Activated CD4-positive, alpha-beta T cell treated with anti-CD3 and anti-CD28 coated beads, Interleukin-2, amount 50 U/mL, for 48 hours (primary cell): ENCODE measurements around the gene CDK17.
A peak's percentile ranks its signal among the peaks of the same experiment; 100 is the strongest.

Experiments used
- DNase-seq, 2 experiments: peaks; one replicate each; pipeline ENCODE4 v3.0.0-alpha.2; 2020

CDK17 gene

GRCh38 chr12:96258104-96258961 is 141.9 kb downstream of the CDK17 start:
- DNase-seq: no peak

DNA sequence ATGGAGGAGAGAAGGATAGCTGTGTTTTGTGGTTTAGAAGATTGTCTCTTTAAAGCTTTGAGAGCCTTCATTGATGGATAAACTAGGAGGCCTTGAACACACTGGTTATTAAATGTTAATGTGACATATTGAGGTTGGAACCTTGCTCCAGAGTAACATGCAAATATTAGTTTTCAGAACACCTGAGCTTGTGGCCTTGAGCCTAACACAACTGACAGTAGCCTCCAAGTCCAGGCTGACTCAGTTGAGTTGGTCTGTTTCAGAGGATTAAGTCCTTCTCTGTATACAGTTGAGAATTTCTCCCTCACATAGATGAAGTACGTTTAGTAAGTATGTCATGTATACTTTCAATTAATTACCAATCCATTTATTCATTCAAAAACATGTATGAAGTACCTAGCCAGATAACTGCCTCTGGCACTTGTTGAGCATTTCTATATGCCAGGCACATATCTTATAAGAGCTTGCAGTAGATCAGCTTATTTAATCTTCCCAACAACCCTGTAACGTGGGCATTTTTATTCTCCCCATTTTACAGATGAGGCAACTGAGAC is 142.6 kb downstream of the CDK17 start:
- no peak for DNase-seq

GRCh38 chr12:96256672-96257361 is 143.4 kb downstream of the CDK17 start:
- no peak for DNase-seq

- DNase-seq: no peak
These were observed 145.2 kb downstream of the CDK17 start for GRCh38 chr12:96255077-96255476.

GRCh38 chr12:96250119-96250685 is 150.0 kb downstream of the CDK17 start:
- no peak for DNase-seq

DNA sequence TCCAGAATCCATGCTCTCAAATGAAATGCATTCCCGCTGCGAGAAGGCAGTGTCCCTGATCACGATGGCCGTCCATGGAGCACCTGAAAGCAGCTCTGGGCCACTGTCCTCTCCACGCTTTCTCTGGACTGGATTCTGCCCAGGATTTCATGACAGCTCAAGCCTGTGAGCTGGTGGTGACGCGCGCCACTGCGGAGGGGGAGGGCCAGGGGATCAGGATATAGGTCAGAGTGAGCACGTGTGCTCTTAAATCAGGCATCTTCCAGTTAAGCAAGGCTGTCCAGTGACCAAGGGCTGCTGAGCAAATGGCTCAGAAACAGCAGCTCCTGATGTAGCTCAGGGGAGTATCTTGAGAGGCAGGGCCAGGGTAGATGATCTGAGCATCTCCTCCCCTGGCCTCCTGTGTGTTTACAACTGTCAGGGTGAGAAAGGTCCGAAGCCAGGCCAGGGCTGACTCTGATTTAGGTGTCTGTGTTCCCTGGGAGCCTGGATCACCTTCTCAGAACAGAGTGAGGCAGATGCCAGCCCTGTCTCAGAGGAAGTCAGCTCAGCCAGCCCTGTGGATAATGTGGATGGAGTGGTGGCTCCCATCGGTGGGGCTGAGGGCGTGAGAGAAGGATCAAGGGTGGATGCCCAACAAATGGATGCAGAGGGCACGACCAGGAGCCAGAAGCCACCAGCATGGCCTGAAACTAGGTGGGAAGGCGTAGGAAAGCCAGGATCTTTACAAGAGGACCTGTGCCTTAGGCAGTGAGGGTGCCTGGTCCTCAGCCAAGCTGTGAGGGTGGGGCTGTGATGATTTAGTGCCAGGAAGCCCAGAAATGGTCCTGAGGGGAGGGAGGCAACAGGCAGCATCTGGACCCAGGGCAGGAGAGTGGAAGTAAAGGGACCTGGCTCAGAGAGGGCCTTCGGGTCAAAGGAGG is 150.8 kb downstream of the CDK17 start:
- no peak for DNase-seq

DNA sequence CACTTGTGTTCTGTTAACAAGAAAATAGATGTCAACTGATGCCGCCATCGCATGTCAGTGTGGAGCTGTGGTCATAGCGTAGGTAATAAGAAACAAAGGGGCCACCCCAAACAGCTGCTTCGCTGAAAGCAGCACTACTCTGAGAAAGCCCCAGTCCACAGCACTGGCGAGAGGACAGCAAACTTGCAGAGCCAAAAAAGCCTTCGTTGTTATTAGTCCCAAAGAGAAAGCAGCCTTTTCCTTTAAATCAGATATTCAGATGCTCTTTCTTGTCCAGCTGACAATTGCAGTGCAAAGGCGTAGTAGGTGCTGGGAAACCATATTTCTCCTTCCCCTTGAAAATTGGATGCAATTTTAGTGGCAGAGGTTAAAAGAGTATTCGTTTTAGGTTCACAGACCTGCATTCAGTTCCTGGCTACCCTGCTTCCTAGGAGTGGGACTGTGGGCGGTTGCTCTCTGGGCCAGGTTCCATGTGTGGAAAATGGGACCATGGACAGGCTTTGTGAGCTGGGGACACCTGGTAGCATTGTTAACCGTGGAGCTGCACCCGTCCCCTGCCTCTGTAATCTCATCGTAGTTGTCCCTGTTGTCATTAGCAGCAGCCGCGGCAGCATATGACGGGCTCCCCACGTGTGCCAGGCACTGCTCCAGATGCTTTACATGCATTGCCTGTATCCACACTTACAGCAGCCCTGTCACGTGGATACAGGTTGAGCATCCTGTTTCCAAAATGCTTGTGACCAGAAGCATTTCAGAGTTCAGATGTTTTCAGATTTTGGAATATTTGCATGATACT is 151.9 kb downstream of the CDK17 start:
- DNase-seq: no peak

- DNase-seq: peak in 1 of 2 experiments; percentile 21
These were observed 152.7 kb downstream of the CDK17 start for GRCh38 chr12:96247563-96247962.

DNA sequence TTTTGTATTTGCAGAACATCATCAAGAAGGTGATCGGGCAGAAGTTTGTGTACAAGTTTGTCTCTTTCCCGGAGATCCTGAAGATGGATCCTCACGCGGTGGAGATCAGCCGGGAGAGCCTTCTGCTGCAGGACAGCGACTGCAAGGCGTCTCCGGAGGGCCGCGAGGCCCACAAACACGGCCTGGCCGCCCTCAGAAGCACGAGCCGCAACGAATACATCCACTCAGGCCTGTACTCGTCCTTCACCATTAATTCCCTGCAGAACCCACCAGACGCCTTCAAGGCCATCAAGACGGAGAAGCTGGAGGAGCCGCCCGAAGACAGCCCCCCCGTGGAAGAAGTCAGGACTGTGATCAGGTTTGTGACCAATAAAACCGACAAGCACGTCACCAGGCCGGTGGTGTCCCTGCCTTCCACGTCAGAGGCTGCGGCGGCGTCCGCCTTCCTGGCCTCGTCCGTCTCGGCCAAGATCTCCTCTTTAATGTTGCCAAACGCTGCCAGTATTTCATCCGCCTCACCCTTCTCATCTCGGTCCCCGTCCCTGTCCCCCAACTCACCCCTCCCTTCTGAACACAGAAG is 153.2 kb downstream of the CDK17 start:
- DNase-seq: no peak

DNA sequence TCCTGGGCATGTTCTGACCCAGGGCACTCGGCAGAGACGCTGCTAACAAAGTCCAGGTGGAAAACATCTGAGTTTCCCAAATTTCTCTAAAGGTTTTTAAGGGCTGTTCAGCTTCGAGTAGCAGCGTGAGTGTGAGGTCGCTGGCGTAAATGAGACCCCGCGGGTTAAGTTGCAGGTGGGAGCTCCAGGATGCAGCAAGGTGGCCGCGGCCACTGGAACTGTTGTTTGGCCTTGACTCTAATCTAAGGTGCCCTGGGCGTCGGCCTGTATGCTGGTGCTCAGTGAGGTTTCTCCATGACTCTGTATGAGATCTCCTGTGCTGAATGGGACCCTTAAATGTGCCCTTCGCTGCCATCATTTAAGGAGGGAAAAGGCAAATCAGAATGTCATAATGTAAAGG is 155.4 kb downstream of the CDK17 start:
- peak in 1 of 2 experiments; percentile 1 for DNase-seq

DNA sequence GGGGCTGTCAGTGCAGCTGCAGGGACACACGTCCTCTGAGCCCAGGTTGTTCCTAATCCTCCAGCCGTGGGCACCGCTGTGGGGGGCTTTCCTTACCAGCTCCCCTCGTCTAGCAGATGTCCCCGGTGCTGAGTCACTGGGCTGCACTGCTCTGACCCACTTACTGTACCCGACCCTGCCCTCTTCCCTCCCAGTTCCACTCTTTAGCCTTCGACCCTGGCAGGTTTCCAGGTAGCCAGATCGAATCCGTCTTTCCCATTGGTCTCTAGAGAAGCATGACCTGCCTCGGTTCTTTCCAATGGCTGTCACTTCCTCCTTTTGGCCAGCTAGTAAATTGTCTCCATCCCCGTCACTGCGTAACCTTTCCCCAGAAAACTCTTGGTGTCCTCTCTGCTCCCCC is 157.6 kb downstream of the CDK17 start:
- DNase-seq: no peak

DNA sequence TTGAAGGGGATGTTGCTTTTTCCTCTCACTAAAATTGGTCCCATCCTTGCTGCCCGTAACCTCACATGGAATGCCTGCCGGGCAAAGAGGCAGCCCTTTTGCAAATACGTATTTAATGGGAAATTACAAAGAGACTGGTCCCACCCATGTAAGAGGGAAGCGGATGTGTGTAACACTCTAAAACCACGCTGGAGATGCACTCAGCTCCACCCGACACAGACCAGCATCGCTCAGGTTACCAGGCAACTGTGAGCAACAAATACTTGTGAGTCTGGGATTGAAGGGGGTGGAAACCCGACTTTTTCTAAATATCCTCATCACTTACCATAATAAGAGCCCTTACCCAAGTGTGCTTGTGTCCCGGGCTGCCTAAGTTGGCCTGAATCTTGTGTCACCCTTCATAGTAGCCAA is 158.4 kb downstream of the CDK17 start:
- peak; percentile 43 to 52 for DNase-seq

- no peak for DNase-seq
These were observed 158.8 kb downstream of the CDK17 start for GRCh38 chr12:96241431-96241830.

DNA sequence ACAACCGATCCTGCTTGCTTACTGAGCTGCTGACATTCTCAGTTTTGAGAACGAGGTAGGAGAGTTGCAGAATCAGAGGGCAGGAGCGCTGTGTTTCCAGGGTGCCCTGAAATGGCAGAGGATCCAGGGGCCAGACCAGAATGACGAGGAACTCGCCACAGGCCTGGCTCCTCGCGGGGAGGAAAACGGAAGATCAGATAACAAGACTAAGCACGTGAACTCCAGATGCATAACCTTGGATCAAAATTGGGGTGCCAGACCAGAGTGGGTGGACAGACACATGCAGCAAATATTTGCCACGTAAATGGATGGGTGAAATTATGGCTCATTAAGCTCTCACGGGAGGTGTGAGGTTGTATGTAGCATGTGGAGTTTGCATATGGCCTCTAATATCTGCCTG is 159.6 kb downstream of the CDK17 start:
- DNase-seq: no peak

DNA sequence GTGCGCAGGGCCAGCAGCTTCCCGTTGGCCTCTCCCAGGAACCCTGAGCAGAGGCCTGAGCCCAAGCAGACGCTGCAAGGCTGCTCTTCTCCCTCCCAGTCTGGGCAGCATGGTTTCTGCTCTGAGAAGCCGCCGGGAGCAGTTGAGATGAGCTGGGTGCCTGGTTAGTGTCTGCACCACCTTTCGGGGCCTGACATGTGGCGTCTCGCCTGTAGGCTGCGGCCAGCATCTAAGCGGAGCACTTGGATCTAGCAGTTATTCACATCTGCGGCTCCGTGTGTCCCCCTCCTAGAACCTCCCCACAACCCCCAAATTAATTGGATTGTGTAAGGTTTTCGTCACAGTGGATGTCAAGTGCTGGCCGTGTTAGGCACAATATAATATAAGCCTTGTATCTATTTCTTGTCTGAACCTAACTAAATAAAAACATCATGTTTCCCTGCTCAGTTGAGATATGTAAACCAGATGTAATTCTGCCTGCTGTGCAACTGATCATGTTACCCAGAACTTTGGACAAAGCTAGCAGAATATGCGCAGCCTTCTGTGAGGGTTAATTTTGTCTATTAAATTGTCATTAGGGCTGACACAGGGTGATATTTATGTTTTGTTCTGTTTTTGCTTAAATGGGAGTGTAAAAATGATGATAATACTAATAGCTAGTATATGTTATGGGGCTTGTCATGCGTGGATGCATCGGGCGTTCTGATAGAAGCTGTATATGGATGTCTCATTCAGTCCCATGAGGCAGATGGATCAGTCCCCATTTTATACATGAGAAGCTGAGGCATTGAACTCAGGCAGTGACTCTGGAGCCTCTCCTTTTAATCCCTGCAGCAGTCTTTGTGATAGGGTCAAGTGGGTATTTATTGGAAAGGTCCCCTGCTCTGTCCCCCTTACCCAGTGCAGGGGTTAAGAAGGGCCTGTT is 160.3 kb downstream of the CDK17 start:
- DNase-seq: no peak

DNA sequence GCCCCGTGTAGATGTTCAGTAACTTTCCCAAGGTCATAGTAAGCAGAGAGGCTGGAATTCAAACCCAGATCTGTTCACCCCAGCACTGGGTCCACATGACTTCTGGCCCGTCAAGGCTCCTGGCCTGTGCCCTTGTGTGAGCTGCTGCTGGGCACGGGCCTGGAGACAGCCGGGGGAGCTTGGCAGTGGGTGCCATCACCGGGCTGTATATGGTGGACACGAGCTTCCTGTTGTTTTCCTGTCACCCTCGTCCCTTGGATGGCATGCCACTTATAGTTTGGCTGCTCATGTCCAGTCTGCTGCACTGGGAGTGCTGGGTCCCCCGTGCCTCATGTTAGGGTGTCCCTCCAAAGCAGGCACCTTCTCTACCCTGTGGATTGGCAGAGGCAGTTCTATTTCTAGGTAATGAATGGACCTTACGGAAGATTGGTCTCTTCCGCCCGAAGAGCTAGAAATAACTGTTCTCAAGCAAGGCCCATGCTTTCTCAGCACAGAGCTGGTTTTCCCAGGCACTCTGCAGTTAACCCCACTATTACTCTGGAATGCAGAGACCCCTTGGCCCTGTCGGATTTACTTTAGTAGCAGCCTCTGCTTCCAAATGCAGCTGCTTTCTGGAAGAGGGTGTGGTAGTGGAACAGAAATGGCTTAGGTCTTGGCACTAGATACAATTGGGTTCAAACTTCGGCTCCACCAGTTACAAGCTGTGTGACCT is 161.7 kb downstream of the CDK17 start:
- DNase-seq: no peak

GRCh38 chr12:96237465-96238077 is 162.7 kb downstream of the CDK17 start:
- DNase-seq: peak; percentile 59 to 72

GRCh38 chr12:96237035-96237434 is 163.2 kb downstream of the CDK17 start:
- DNase-seq: no peak
